H1 (cell line): Measurements from ENCODE around the gene AHCY. TPM values are rescaled to one million over a fixed set of nuclear protein-coding genes. Genes with fewer than 3 reads are reported as not detected.

Source experiments
- GABPA ChIP-seq: IDR thresholded peaks from 2 replicates; pipeline ENCODE4 v1.6.1; 2011; ENCODE audit warnings: mild to moderate bottlenecking, low read length, moderate library complexity, borderline replicate concordance; ENCODE audit not compliant: insufficient read depth
- TEAD4 ChIP-seq: IDR thresholded peaks from 2 replicates; pipeline ENCODE4 v1.6.1; 2012; ENCODE audit warnings: low read depth, low read length, inconsistent platforms, mixed read lengths
- polyA plus RNA-seq, 7 experiments: library from polyadenylated mRNA; depleted of rRNA in 3 of 7; stranded (reverse) in 5 of 7; unstranded in 2 of 7; fragments of >200 nt in 5 of 7; fragments of 200-250 nt in 2 of 7; gene quantifications; 1 replicate in 5 of 7; 2 replicates in 1 of 7; 4 replicates in 1 of 7; pipeline versions ENCODE4 v1.2.1 to v1.2.3, GENCODE V29; 2011 to 2013; ENCODE audit warnings: missing spikeins in 2 of 7, mixed read lengths in 2 of 7
- total RNA-seq: library from RNA; stranded (reverse); fragmentation: NEBNext Ultra II Directional; extraction: Animal tissue kit (Norgen Biotek cat#: 25700); gene quantifications from 2 replicates; pipeline ENCODE4 v1.2.1, GENCODE V29; 2021

The AHCY gene
- total and polyA plus RNA-seq, 2 of the 8 experiments (the other 6 are each of a cell fraction or from before 2014, with no cell fraction given) = 404 to 638 TPM

DNA sequence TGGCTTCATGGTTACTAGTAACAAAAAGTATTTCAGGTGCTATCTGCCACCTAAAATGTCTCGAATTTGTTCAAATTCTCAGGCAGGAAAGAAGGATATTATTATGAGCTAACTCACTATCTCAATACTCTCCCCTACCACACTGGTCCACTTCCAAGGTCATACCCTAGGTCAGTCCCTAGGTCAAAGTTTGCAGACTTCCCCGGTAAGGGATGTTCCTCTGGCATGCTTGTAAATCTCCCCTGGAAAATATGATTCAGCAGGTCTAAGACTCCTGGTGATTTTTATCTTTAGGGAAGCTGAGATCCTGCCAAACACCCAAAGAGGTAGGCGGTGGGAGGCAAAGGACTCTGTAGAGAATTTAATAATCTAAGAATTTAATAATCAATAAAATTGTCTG lies 6.7 kb downstream of the AHCY start (continued):
- TF ChIP-seq TEAD4 (no peak), GABPA (no peak)
